K562 (cell line): Measurements from ENCODE around the gene ANKS1A. TPM values are rescaled to one million over a fixed set of nuclear protein-coding genes. Genes with fewer than 3 reads are reported as not detected.

Experiments used
- HMGN3 ChIP-seq: IDR thresholded peaks from 2 replicates; pipeline ENCODE4 v1.6.1; 2011; ENCODE audit warnings: borderline replicate concordance, low read depth, mild to moderate bottlenecking, mixed read lengths, low read length; ENCODE audit not compliant: insufficient read length; ENCODE audit errors: extremely low read depth
- MXD1 ChIP-seq: fragments of 250-450 bp; sonication (Bioruptor Pico); IDR thresholded peaks from 2 replicates; pipeline ENCODE4 v1.8.0; 2021; ENCODE audit warnings: borderline replicate concordance, mild to moderate bottlenecking, moderate library complexity; ENCODE audit not compliant: poor library complexity, severe bottlenecking
- REST ChIP-seq, 2 experiments: fragments of 450-650 bp; formaldehyde crosslinking in 1 of 2; IDR thresholded peaks; 2 replicates each; pipeline versions ENCODE4 v1.4.0 to v1.6.1; 2014 to 2020; ENCODE audit warnings: mild to moderate bottlenecking in 2 of 2, borderline replicate concordance in 1 of 2, low read depth in 1 of 2
- ZNF766 ChIP-seq: fragments of 200-800 bp; sonication (Bioruptor generic); conservative IDR thresholded peaks from 2 replicates; pipeline ENCODE4 v1.6.1; 2016; ENCODE audit warnings: missing genetic modification characterization, missing compliant biosample characterization
- polyA plus RNA-seq, 8 experiments: library from polyadenylated mRNA; depleted of rRNA in 4 of 8; stranded (reverse) in 5 of 8; unstranded in 3 of 8; fragments of >200 nt; fragmentation: Nextera tagmentation in 2 of 8; fragmentation: Illumina TruSeq in 1 of 8; extraction: Ambion mirVana in 2 of 8; extraction: Trizol in 1 of 8; gene quantifications; 2 replicates each; pipeline versions ENCODE4 v1.2.1 to v1.2.3, GENCODE V29; 2011 to 2014; ENCODE audit warnings: inconsistent platforms in 1 of 8, missing spikeins in 1 of 8
- total RNA-seq, 7 experiments: library from RNA; depleted of rRNA in 6 of 7; stranded (reverse); fragments of >200 nt in 6 of 7; fragmentation: Illumina TruSeq in 2 of 7; extraction: Trizol in 2 of 7; gene quantifications; 2 replicates each; pipeline versions ENCODE4 v1.2.1 to v1.2.3, GENCODE V29; 2011 to 2021; ENCODE audit warnings: low replicate concordance in 1 of 7

The ANKS1A gene
- total and polyA plus RNA-seq, 9 of the 15 experiments (the other 6 are each of a cell fraction or from before 2014, with no cell fraction given) = 1.1 to 13.8 (median 5.3) TPM

GRCh38 chr6:35091346-35092083 lies 202.5 kb downstream of the ANKS1A start (continued):
- TF ChIP-seq REST (IDR thresholded peaks at IDR 0.05; ENCODE audit: borderline replicate concordance) (no peak), REST (CRISPR knock-in tag; IDR thresholded peaks at IDR 0.05; ENCODE audit: low read depth) (no peak), ZNF766 (CRISPR knock-in tag) (no peak), MXD1 (no peak), HMGN3 (no peak)
